Measurements from ENCODE around the gene ATRN.
"Not testable (repeated sequence)": the region's sequence is repeated elsewhere in the genome, so short reads cannot be mapped to it uniquely, and the experiment has no call there.

ATRN gene

DNA sequence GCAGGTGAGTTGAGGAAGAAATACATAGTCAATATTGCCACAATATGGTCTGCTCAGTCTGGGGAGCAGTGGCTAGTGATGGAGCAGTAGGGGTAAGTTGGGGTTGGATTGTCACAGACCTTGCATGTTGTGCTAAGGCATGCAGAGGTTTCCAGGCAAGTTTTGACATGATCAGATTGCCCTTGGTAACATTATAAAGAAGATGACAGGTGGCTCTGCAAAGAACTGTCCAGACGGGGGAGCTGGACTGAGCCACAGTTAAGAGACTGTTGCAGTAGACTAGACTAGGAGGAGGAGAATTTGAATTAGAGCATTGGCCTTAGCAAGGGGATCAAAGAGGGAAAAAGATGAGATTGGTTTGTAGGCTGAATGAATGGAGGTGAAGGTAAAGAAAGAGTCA, 23.4 kb downstream of the ATRN start:
- CTCF ChIA-PET: interaction anchor here (0.7 kb wide), 1 partner anchor 231 kb away, joined by 3 read pairs; no protein-coding TSS in a partner anchor
- TF ChIP-seq, protein P1, sequence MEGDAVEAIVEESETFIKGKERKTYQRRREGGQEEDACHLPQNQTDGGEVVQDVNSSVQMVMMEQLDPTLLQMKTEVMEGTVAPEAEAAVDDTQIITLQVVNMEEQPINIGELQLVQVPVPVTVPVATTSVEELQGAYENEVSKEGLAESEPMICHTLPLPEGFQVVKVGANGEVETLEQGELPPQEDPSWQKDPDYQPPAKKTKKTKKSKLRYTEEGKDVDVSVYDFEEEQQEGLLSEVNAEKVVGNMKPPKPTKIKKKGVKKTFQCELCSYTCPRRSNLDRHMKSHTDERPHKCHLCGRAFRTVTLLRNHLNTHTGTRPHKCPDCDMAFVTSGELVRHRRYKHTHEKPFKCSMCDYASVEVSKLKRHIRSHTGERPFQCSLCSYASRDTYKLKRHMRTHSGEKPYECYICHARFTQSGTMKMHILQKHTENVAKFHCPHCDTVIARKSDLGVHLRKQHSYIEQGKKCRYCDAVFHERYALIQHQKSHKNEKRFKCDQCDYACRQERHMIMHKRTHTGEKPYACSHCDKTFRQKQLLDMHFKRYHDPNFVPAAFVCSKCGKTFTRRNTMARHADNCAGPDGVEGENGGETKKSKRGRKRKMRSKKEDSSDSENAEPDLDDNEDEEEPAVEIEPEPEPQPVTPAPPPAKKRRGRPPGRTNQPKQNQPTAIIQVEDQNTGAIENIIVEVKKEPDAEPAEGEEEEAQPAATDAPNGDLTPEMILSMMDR (conservative IDR thresholded peaks at IDR 0.05; ENCODE audit: low read depth): no peak

DNA sequence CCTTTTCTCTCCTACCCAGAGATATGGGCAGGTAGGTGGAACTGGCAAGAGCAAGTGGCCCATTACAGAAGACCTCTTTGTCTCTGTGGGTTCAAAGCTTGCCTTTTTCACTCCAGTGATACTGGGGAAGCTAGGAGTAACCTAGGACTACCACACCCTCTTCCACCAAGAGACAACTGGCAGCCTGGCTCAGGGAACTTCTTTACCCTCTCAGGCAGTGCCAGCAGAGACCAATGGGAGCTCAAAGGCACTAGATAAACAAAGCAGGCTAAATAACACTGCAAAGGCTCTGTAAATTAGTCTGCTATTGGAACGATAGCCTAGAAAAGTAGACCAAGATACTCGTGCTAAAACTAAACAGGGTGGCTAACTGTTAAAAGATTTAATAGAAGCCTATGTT, 32.1 kb downstream of the ATRN start:
- CTCF ChIA-PET: no interaction called here

More for the DNA sequence above, 23.4 kb downstream of the ATRN start:
- no peak overlapping the region for H3K27ac ChIP-seq
- DNase-seq (ENCODE audit: low spot score): no peak
- POLR2A ChIA-PET (ENCODE audit: low non-redundant PET): no interaction called here

DNA sequence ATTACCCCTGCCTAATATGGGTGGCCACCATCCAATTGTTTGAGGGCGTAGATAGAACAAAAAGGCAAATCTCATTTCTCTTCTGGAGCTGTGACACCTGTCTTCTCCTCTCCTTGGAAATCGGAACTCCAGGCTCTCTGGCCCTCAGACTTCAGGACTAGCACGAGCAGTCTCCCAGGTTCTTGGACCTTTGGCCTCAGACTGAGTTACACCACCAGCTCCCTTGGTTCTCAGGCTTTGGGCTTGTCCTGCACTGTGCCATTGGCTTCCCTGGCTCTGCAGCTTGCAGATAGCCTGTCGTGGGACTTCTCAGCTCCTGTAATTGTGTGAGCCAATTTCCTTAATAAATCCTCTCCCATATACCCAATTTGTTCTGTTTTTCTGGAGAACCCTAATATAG, 34.3 kb downstream of the ATRN start:
- H3K27ac ChIP-seq: no peak overlapping the region
- ChIA-PET POLR2A (ENCODE audit: low non-redundant PET) (no interaction called here), CTCF (interaction anchor here (0.5 to 0.6 kb wide), 2 partner anchors 752 to 1666 kb away, joined by 4 read pairs; no protein-coding TSS in a partner anchor)
- TF ChIP-seq, protein P1 (conservative IDR thresholded peaks at IDR 0.05; ENCODE audit: low read depth): no peak
- DNase-seq (ENCODE audit: low spot score): no peak

More for the DNA sequence above, 32.1 kb downstream of the ATRN start:
- DNase-seq (ENCODE audit: low spot score): no peak
- H3K27ac ChIP-seq: no peak overlapping the region
- POLR2A ChIA-PET (ENCODE audit: low non-redundant PET): no interaction called here
- TF ChIP-seq, protein P1 (conservative IDR thresholded peaks at IDR 0.05; ENCODE audit: low read depth): no peak

DNA sequence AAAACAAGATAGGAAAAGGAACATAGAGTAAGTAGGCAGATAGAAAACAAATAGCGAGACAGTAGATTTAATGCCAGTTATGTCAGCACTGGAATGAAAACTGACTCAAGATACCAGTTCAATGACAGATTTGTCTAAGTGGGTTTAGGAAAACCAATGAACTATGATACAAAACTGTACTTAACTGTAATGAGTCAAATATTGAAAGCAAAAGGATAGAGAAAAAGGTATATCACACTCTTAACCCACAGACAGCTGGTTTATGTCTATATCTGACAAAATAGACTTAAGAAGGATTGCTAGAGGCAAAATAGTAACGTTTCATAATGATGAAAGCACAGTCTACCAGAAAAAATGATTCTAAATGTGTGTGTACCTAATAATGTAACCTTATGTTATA, 38.2 kb downstream of the ATRN start:
- ChIA-PET CTCF (no interaction called here), POLR2A (ENCODE audit: low non-redundant PET) (no interaction called here)
- no peak overlapping the region for H3K27ac ChIP-seq
- no peak for DNase-seq (ENCODE audit: low spot score)
- TF ChIP-seq, protein P1 (conservative IDR thresholded peaks at IDR 0.05; ENCODE audit: low read depth): no peak

DNA sequence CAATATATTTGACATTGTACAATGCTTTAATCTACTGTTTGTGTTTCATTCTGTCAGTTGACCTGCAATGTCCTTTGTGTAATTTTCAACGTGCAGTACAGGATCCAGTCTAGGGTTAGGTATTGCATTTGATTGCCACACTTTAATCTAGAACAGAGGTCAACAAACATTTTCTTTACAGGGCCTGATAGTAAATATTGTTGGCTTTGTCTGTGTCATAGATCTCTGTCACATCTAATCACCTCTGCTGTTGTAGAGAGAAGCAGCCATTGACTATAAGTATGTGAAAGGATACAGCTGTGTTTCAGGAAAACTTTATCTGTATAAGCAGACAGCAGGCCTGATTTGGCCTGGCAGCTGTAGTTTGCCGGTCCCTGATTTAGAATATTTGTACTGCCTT, 39.3 kb downstream of the ATRN start:
- TF ChIP-seq, protein P1 (conservative IDR thresholded peaks at IDR 0.05; ENCODE audit: low read depth): no peak
- no peak overlapping the region for H3K27ac ChIP-seq
- ChIA-PET POLR2A (ENCODE audit: low non-redundant PET) (no interaction called here), CTCF (interaction anchor here (0.6 kb wide), 1 partner anchor 65 kb away, joined by 4 read pairs; no protein-coding TSS in a partner anchor)
- DNase-seq (ENCODE audit: low spot score): no peak

DNA sequence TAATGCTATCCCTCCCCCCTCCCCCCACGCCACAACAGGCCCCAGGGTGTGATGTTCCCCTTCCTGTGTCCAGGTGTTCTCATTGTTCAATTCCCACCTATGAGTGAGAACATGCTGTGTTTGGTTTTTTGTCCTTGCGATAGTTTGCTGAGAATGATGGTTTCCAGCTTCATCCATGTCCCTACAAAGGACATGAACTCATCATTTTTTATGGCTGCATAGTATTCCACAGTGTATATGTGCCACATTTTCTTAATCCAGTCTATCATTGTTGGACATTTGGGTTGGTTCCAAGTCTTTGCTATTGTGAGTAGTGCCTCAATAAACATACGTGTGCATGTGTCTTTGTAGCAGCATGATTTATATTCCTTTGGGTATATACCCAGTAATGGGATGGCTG, 41.4 kb downstream of the ATRN start:
- CTCF ChIA-PET; DNase-seq (ENCODE audit: low spot score); POLR2A ChIA-PET (ENCODE audit: low non-redundant PET); H3K27ac ChIP-seq: not testable (repeated sequence)

DNA sequence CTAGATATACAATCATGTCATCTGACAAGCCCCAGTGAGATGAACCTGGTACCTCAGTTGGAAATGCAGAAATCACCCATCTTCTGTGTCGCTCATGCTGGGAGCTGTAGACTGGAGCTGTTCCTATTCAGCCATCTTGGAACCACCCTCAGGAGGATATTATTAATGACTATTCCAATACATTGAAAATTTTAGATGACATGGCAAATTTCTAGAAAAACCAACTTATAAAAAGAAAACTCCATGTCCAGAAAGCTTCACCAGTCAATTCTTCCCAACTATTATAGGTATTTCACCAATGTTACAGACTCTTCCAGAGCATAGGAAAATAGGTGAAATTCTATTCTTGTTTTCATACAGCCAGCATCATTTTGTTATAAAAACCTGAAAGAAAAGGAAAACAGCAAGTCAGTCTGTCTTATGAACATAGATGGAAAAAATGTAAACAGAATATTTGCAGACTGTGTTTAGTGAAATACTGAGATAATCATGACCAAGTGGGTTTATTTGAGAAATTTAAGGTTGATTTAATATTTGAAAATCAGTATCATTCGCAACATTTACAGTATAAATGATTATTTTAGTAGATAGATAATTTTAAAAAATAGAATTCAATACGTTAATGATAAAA, 43.3 kb downstream of the ATRN start:
- CTCF ChIA-PET: interaction anchor here (0.8 kb wide), 1 partner anchor 47 kb away, joined by 4 read pairs; no protein-coding TSS in a partner anchor
- no peak overlapping the region for H3K27ac ChIP-seq
- TF ChIP-seq, protein P1 (conservative IDR thresholded peaks at IDR 0.05; ENCODE audit: low read depth): no peak
- DNase-seq (ENCODE audit: low spot score): no peak
- POLR2A ChIA-PET (ENCODE audit: low non-redundant PET): no interaction called here
